ENCODE data around the gene RALB.
"Not testable (repeated sequence)": the region's sequence is repeated elsewhere in the genome, so short reads cannot be mapped to it uniquely, and the experiment has no call there.

RALB gene

GRCh38 chr2:120244656-120245519 is 7.8 kb upstream of the RALB start:
- no peak for DNase-seq

GRCh38 chr2:120245520-120246332 is 6.9 kb upstream of the RALB start:
- DNase-seq: no peak

GRCh38 chr2:120246546-120247300 is 5.9 kb upstream of the RALB start:
- no peak for DNase-seq

- no peak for DNase-seq
Observed at GRCh38 chr2:120247851-120248250, 4.8 kb upstream of the RALB start.

GRCh38 chr2:120250640-120251039 is 2.0 kb upstream of the RALB start:
- DNase-seq: no peak

- DNase-seq: no peak
Observed at GRCh38 chr2:120251078-120251477, 1.6 kb upstream of the RALB start.

GRCh38 chr2:120251880-120252224 is 800 bp upstream of the RALB start:
- no peak for DNase-seq

- peak; percentile 42 for DNase-seq
Observed at GRCh38 chr2:120253021-120253882, 600 bp downstream of the RALB start.

- no peak for DNase-seq
Observed at GRCh38 chr2:120254178-120254577, 1.5 kb downstream of the RALB start.

- DNase-seq: no peak
Observed at GRCh38 chr2:120255071-120255470, 2.4 kb downstream of the RALB start.

- no peak for DNase-seq
Observed at GRCh38 chr2:120255986-120256650, 3.5 kb downstream of the RALB start.

- DNase-seq: no peak
Observed at GRCh38 chr2:120256651-120257000, 4.0 kb downstream of the RALB start.

- DNase-seq: no peak
Observed at GRCh38 chr2:120257522-120257921, 4.9 kb downstream of the RALB start.

- DNase-seq: no peak
Observed at GRCh38 chr2:120258196-120258595, 5.5 kb downstream of the RALB start.

- DNase-seq: not testable (repeated sequence)
Observed at GRCh38 chr2:120259939-120260338, 7.3 kb downstream of the RALB start.

- DNase-seq: no peak
Observed at GRCh38 chr2:120260736-120261135, 8.1 kb downstream of the RALB start.

- peak; percentile 61 for DNase-seq
Observed at GRCh38 chr2:120261387-120262006, 8.8 kb downstream of the RALB start.

GRCh38 chr2:120262150-120262549 is 9.5 kb downstream of the RALB start:
- no peak for DNase-seq

GRCh38 chr2:120262761-120263428 is 10.2 kb downstream of the RALB start:
- DNase-seq: no peak

GRCh38 chr2:120265006-120265405 is 12.4 kb downstream of the RALB start:
- no peak for DNase-seq

- no peak for DNase-seq
Observed at GRCh38 chr2:120267348-120267747, 14.7 kb downstream of the RALB start.

Measured in stimulated activated CD4-positive, alpha-beta T cell treated with anti-CD3 and anti-CD28 coated beads, Interleukin-4, amount 100 ng/mL, for 24 hours (primary cell).